ENCODE measurements around the gene FAM83G.
A peak's percentile ranks its signal among the peaks of the same experiment; 100 is the strongest.

FAM83G gene

GRCh38 chr17:19006698-19007097 is 2.1 kb upstream of the FAM83G start:
- no peak for DNase-seq (ENCODE audit: low read depth in 2 of 2)

GRCh38 chr17:19005789-19006430 is 1.3 kb upstream of the FAM83G start:
- no peak for DNase-seq (ENCODE audit: low read depth in 2 of 2)

GRCh38 chr17:19005137-19005773 is 691 bp upstream of the FAM83G start:
- no peak for DNase-seq (ENCODE audit: low read depth in 2 of 2)

- DNase-seq (ENCODE audit: low read depth in 2 of 2) = peak; percentile 19 to 36
These were observed 782 bp downstream of the FAM83G start for GRCh38 chr17:19003543-19004420.

GRCh38 chr17:19002805-19003542 is 1.6 kb downstream of the FAM83G start:
- no peak for DNase-seq (ENCODE audit: low read depth in 2 of 2)

- DNase-seq (ENCODE audit: low read depth in 2 of 2) = no peak
These were observed 2.5 kb downstream of the FAM83G start for GRCh38 chr17:19001907-19002590.

- DNase-seq (ENCODE audit: low read depth in 2 of 2) = no peak
These were observed 3.8 kb downstream of the FAM83G start for GRCh38 chr17:19000531-19001325.

GRCh38 chr17:18999911-19000310 is 4.7 kb downstream of the FAM83G start:
- DNase-seq (ENCODE audit: low read depth in 2 of 2) = no peak

GRCh38 chr17:18999394-18999793 is 5.2 kb downstream of the FAM83G start:
- no peak for DNase-seq (ENCODE audit: low read depth in 2 of 2)

GRCh38 chr17:18997650-18998196 is 6.8 kb downstream of the FAM83G start:
- no peak for DNase-seq (ENCODE audit: low read depth in 2 of 2)

GRCh38 chr17:18996458-18996857 is 8.1 kb downstream of the FAM83G start:
- DNase-seq (ENCODE audit: low read depth in 2 of 2) = no peak

- no peak for DNase-seq (ENCODE audit: low read depth in 2 of 2)
These were observed 9.3 kb downstream of the FAM83G start for GRCh38 chr17:18995220-18995619.

GRCh38 chr17:18994631-18995030 is 9.9 kb downstream of the FAM83G start:
- no peak for DNase-seq (ENCODE audit: low read depth in 2 of 2)

- no peak for DNase-seq (ENCODE audit: low read depth in 2 of 2)
These were observed 10.5 kb downstream of the FAM83G start for GRCh38 chr17:18993905-18994526.

GRCh38 chr17:18992454-18993130 is 12.0 kb downstream of the FAM83G start:
- no peak for DNase-seq (ENCODE audit: low read depth in 2 of 2)

GRCh38 chr17:18991531-18992315 is 12.8 kb downstream of the FAM83G start:
- DNase-seq (ENCODE audit: low read depth in 2 of 2) = no peak

GRCh38 chr17:18990331-18990730 is 14.2 kb downstream of the FAM83G start:
- DNase-seq (ENCODE audit: low read depth in 2 of 2) = no peak

- no peak for DNase-seq (ENCODE audit: low read depth in 2 of 2)
These were observed 15.9 kb downstream of the FAM83G start for GRCh38 chr17:18988546-18989173.
